Measurements from ENCODE around the gene COL4A2.

The COL4A2 gene

DNA sequence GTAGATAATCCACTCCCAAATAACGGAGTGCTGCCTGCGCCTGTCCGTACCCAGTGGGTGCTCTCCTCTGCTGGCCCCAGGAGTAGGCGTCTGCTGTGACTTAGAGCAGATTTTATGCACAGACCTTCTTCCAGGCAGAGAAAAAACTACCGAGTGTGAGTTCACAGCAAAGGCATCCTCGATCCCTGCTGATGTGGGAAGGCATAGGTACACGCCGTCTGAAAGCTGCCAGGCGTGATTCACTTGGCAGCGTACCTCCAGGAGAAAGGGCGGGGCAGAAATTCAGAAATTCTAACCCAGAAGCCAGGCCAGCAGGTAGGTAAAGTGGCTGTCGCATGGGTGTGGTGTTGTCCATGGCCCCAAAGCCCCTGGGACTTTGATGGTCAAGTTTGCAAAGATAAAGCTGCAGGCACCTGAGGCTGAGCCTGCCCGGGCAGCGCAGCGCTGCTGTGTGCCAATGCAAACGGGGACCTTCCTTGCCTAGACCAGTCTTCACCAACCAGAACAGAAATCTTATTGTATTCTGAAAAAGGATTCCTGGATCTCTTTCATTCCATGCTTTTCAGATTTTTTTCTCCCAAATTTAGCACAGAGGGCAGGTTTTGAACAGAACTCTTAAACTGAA, 36.3 kb downstream of the COL4A2 start:
- TF ChIP-seq, protein P1, sequence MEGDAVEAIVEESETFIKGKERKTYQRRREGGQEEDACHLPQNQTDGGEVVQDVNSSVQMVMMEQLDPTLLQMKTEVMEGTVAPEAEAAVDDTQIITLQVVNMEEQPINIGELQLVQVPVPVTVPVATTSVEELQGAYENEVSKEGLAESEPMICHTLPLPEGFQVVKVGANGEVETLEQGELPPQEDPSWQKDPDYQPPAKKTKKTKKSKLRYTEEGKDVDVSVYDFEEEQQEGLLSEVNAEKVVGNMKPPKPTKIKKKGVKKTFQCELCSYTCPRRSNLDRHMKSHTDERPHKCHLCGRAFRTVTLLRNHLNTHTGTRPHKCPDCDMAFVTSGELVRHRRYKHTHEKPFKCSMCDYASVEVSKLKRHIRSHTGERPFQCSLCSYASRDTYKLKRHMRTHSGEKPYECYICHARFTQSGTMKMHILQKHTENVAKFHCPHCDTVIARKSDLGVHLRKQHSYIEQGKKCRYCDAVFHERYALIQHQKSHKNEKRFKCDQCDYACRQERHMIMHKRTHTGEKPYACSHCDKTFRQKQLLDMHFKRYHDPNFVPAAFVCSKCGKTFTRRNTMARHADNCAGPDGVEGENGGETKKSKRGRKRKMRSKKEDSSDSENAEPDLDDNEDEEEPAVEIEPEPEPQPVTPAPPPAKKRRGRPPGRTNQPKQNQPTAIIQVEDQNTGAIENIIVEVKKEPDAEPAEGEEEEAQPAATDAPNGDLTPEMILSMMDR (IDR thresholded peaks at IDR 0.05): no peak

DNA sequence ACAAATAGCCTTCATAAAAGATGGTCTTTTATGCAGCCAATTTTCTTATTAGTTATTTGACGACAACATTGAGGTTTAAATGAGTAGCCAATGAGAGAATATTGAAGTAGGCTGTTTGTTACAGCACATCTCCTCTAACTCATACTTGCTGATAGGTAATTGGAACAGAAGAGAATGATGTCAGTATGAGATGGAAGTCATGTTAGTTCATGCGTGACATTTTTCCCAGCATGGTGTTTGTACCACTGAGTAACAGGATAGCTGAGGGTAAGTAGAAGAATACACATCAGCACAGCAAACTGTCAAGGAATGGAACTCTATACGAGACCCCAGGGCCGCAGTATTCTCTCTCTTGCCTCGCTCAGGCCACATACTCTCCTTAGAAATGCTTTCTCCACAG, 37.2 kb downstream of the COL4A2 start:
- TF ChIP-seq, protein P1 (IDR thresholded peaks at IDR 0.05): no peak

DNA sequence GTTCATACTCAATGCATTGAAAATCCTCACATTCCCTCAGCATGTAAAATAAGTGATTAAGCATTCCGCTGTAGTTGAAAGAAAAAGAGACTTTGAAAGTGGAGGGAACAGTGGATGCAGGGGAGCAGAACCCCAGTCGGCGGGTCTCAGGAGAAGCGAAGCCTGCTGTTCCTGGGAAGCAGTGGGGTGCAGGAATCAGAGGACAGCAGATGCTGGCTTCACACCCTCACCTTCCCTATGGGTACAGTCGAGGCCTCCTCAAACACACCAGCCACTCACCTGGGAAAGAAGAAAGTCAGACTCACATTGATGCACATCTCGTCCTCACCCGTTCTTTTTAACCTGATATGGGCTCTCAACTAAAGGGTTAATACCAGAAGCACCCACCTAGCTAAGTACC, 38.2 kb downstream of the COL4A2 start:
- TF ChIP-seq, protein P1 (IDR thresholded peaks at IDR 0.05): no peak

DNA sequence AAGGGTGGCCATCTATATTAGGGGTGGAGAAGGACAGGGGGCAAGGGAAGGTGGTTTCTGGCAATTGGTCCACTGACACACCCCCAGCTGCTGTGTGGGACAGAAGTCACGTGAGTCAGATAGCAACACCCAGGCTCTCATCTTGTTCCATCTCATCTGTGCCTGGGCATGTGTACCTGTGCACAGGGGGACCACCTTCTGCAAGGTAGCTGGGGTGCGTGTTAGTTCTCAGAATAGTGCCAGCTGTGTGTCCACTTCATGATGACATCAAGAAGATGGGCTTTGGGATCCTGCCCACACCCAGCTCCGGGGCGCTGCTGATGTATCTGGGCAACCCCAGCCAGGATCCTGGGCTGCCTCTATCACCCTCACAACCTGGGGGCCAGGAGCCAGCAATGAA, 38.6 kb downstream of the COL4A2 start:
- TF ChIP-seq, protein P1 (IDR thresholded peaks at IDR 0.05): no peak

DNA sequence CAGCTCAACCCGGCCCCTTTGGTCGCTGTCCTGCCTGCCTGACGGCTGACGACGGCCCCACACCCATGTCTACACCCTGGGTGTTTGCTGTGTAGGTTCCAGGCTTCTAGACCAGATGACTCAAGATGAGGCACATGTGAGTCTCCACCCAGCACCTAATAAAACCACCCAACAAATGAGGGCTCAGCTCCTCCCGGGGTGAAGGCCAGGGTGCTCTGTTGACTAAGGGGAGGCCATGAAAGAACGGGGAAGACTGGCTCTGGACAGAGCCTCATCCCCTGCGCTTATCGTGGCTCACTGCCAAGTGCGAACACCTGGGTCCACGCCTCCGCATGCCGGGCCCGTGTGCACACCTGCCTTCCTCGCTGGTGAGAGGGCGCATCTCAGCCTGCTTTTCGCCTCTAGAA, 39.6 kb downstream of the COL4A2 start:
- TF ChIP-seq, protein P1 (IDR thresholded peaks at IDR 0.05): no peak

DNA sequence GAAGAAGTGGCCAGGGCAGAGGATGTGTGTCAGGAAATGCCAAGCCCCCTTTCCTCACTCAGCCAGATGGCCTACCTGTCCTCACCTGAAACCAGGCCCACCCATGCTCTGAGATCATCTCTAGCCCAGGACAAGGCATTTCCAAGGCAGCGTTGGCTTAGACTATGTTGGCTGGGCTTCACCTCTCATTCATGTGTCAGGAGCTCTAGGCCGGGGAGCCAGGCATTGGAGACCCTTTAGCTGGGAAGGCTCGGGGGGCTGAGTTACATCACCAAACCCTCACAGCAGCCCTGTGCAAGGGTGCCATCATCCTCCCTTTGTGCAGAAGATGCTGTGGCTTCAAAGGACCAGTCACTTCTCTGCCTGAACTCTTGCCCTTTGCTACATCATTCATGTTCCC, 40.0 kb downstream of the COL4A2 start:
- TF ChIP-seq, protein P1 (IDR thresholded peaks at IDR 0.05): no peak

DNA sequence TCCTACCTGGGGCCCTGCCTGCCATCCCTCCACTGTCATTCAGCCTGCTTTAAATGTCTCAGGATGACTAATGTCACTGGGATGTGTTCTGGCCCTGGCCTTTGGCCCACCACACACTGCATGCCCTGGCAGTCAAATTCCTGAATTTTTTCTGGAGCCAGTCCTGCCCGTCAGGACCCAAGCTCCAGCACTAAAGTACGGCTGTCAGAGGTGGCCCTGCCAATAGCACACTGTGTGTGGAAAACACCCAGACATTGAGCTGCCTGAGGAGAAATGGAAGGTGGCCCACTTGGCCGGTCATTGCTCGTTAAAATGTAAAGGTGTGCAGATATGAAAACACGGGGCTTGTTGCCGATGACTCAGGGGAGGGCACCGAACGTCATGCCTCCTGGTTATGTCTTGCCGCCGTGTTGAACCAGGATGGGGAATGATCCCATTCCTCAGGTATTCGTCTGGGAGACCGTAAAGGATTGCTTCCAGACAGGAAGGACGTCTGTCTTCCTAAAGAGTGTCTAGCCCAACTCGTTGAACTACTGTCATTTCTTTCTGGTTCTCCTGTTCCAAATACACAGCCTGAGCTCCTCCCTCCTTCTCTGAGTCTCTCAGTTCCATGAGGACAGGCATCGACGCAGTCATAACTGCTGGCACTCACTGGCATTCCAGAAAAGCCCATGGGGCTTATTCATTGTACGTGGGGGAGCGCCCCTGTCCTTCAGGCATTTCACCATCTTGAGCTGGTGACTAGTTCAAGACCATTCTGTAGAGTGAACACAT, 40.6 kb downstream of the COL4A2 start:
- TF ChIP-seq, protein P1 (IDR thresholded peaks at IDR 0.05): no peak
